ENCODE data around the gene PFDN4. TPM values are rescaled to one million over a fixed set of nuclear protein-coding genes. Genes with fewer than 3 reads are reported as not detected.

PFDN4 gene
- total RNA-seq, 1 experiment from 2014 or later, result 66.8 TPM

GRCh38 chr20:54267483-54268003 lies 59.7 kb downstream of the PFDN4 start:
- no peak for DNase-seq (ENCODE audit: low read depth)

GRCh38 chr20:54268941-54269340 lies 61.1 kb downstream of the PFDN4 start:
- DNase-seq (ENCODE audit: low read depth), result no peak

Other genes with a start within 250 kb of the PFDN4 start
- 0.06 TPM in 1 of 2 replicates, not detected in the other for gene BCAS1, start 137.5 kb upstream of the PFDN4 start, total RNA-seq (2014; rRNA removed)
- gene CYP24A1, start 34.1 kb upstream of the PFDN4 start, total RNA-seq (2014; rRNA removed), result 0.51 TPM in 1 of 2 replicates, not detected in the other